Fibroblast of upper back skin (primary cell): ENCODE results near the gene DEFB131B.
"Not testable (repeated sequence)": the region's sequence is repeated elsewhere in the genome, so short reads cannot be mapped to it uniquely, and the experiment has no call there.

Experiments used
- DNase-seq: peaks from one replicate; pipeline ENCODE4 v3.0.0-alpha.2; 2013

Gene DEFB131B

DNA sequence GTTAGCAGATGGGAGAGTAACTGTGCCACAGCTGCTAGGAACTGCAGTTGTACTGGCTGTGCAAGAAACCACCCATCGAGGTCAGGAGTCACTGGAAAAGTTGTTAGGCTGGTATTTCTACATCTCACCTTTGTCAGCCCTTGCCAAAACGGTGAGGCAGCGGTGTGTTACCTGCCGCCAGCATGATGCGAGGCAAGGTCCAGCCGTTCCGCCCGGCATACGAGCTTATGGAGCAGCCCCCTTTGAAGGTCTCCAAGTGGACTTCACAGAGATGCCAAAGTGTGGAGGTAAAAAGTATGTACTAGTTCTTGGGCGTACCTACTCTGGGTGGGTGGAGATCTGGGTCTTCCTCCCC, 33.7 kb downstream of the DEFB131B start:
- not testable (repeated sequence) for DNase-seq

DNA sequence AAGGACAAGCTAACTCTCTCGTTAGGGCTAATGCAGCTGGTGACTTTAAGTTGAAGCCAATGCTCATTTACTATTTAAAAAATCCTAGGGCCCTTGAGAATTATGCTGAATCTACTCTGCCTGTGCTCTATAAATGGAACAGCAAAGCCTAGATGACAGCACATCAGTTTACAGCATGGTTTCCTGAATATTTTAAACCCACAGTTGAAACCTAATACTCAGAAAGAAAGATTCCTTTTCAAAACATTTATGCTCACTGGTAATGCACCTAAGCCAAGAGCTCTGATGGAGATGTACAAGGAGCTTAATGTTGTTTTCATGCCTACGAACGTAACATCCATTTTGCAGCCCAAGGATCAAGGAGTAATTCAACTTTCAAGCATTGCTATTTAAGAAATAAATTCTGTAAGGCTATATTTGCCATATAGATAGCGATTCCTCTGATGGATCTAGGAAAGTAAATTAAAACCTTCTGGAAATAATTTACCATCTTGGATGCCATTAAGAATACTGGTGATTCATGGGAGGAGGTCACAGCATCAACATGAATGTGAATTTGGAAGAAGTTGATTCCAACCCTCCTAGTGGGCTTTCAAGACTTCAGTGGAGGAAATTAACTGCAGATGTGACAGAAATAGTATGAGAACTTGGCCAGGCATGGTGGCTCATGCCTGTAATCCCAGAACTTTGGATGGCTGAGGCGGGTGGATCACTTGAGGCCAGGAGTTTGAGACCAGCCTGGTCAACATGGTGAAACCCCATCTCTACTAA, 35.7 kb downstream of the DEFB131B start:
- DNase-seq: peak; percentile 94

DNA sequence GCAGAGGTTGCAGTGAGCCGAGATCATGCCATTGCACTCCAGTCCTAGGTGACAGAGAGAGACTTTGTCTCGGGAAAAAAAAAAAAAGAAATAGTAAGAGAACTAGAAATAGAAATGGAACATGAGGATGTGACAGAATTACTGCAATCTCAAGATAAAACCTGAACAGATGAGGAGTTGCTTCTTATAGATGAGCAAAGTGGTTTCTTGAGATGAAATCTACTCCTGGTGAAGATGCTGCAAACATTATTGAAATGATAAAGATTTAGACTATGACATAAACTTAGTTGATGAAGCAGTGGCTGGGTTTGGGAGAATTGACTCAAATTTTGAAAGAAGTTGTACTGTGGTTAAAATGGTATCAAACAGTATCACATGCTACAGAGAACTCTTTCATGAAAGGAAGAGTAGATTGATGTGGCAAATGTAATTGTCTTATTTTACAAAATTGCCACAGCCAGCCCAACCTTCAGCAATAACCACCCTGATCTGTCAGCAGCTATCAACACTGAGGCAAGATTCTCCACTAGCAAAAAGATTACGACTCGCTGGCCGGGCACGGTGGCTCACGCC, 36.5 kb downstream of the DEFB131B start:
- no peak for DNase-seq

DNA sequence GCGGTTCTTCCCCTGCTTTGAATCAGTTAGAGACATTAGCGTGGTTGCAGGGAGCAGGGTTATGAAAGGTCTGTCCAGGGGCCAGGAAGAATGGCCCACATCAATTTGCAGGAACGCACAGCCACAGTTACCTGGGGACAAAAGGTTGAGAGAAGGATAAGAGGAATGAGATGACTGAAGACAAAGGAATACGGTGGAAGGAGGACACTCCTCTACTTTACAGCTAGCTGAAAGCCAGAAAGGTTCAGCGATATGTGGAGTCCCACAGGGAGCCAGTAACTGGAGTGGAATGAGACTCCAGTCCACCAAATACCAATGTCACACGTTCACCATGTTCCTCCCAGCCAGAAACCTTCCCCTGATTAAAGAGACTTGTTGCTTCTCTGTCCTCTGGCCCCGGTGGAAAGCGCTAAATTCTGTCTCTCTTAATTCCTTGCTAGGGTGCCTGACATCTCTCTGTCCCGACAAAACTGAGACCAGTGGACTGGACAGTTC, 39.4 kb downstream of the DEFB131B start:
- DNase-seq: peak; percentile 24

DNA sequence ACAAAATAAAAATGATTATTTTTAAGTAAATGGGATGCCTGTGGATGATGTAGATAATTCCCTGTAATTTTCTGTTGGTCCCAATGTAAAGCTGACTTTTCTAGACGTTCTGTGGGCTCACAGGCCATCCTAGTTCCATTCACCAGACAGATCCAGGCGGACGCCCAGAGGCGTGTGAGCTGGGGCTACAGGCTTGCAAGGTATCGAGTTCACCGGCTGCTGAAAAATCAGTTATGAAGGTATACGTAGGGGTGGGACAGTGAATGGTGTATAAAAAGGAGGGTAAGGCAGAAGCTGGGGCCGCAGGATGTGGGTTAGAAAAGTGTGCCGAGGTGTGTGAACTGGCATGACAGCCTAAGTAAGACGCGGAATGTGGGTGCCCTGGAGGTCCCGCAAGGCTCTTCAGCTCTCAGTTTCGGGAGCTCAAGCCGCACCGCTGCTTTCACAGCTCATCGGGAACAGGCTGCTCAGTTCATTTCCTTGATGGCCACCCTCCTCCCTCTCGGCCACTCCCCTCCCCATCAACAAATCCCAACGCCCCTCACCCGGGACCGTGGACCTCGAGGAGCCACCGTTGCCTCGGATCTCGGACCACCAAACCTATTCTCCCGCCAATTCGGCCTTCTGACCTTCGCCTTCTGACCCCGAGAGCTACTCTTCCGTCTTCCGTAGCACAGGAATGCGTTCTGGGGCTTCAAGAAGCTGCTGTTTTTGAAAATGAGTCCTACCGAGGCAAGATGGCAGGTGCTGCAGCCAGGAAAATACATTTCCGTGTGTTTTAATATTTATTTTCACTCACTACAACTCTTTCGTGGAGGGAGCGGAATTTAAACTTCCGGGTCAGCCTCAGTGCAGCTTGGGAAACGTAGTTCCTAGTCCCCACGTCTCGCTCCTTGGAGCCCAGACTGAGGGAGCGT, 49.8 kb downstream of the DEFB131B start, which contains the start of gene XNDC1N:
TSS of gene XNDC1N (minus strand) at position 775 of the 917 bp plus-strand sequence. CDS start 5,241 bp downstream, outside the sequence.
- DNase-seq: peak; percentile 83

DNA sequence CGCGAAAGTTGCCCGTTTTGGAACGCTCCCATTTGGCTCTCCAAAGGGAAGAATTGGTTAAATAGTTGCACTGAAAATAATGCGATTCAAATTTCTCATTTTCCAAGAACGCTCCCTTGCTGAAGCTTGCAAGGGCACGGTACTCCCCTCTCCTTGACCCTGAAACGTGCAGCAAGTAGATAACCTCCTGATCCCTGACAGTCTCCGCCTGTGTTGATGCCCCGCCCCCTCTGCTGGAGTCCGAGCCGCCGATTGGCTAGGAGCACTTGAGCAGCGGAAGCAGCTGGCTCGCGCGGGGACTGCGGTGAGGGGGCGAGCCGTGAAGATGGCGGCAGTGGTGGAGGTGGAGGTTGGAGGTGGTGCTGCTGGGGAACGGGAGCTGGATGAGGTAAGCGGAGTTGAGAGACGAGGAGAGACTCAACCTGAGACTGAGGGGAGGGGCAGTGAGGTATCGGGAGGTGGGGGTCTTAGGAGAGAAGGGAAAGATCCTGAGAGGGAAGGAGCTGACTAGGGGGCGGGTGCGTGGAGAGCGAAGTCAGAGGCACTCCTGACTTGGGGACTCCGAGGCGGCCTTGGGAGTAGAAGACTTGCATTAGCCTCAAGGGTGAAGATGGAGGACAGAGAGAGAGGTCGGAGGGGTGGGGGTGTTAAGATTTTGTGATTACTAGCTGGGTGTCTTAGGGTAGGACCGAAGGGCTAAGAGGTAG, 50.6 kb downstream of the DEFB131B start, which contains the start of gene RNF121:
TSS of gene RNF121 (plus strand) at position 310 of the 707 bp plus-strand sequence. CDS start at position 326, 16 bp downstream.
- peak; percentile 95 for DNase-seq

DNA sequence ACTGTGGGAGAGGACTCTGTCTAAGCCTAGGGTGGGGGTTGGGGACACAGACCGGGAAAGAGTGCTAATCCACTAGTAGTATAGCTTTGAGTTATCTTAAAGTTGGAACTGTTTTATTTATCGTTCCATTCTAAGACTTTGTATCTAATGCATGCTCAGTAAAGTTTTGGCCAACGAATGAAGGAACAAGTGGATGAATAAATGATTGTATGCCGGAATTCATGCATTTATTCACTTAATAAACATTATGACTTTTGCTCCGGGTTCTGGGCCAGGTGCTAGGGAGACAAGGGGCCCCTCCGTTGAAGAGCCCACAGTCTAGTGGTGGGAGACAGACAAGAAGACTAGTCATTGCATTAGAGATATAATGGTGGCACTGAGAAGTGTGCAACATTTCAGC, 51.2 kb downstream of the DEFB131B start:
- DNase-seq: no peak

DNA sequence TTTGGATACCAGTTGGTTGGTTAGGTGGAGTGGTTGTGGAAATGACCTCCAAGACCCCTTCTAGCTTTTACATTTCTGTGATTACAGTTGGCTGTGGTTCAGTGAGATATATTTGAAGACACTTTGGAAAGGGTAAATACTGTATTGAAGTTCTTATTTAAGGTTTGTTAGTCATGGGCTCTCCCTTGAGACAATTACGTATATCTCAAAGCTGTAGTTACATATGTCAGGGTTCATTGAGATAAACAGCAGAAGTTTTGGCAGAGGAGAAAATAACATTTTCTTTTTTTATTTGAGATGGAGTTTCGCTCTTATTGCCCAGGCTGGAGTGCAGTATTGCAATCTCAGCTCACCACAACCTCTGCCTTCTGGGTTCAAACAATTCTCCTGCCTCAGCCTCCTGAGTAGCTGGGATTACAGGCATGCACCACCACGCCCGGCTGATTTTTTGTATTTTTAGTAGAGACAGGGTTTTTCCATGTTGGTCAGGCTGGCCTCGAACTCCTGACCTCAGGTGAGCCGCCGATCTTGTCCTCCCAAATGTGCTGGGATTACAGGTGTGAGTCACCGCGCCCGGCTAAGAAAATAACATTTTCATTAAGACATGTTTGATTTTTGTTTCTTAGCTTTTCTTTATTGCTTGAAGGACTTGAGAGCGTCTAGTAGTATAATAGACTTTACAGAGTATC, 52.4 kb downstream of the DEFB131B start:
- DNase-seq: no peak

DNA sequence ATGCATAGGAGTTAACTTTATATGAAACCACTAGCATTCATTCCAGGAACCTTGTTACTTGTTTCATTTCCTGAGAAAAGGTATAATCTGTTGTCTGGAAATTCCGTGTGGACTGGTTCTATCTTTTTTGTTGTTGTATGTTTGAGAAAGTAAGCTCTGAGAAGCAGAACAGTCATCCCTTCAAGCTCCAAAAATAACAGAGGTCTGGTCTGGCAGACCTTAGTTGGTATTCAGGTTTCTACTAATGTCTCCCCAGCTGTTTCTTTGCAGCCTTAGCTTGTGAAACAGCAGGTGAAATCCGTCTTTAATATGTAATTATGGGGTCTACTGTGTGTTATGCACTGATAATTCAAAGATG, 53.0 kb downstream of the DEFB131B start:
- no peak for DNase-seq

DNA sequence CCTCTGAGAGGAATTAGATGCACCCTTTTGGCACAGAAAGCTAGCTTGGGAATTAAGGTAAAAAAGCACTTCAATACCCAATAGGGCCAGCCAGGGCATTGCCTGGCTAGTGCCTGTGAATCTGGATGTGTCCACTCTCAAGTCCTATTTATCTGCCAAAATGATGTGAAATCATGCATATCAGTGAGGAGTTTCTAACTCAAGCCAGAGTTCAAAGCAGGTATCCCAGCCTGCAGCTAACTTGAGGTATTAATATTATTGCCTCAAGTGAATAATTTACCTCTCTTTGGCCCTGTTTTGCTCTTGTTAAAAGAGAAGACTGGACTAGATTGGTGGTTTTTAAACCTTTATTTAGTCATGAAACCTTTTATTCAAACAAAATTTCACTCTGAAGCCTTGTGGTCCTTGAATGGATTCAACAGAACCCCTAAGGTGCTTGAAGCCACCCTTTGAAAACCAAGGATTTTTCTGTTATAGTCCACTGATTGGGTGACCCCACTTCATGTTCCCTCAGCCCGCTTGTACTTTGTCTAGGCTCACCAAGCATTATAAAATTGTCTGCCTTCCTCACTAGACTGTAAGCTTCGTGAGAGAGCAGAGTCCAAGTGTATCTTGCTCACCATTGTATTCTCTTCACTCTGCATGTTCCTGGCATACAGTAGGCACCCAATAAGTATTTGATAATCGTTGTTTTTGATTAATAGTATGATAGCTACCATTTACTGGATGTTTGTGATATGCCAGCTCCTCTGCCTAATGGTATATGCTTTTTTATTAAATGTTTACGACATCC, 55.1 kb downstream of the DEFB131B start:
- DNase-seq: no peak
